ENCODE measurements around the gene LIMS2. TPM values are rescaled to one million over a fixed set of nuclear protein-coding genes. Genes with fewer than 3 reads are reported as not detected.

The LIMS2 gene
- polyA plus RNA-seq, 1 donor (not counting 4 experiments of a cell fraction or from before 2014, with no cell fraction given): not detected

DNA sequence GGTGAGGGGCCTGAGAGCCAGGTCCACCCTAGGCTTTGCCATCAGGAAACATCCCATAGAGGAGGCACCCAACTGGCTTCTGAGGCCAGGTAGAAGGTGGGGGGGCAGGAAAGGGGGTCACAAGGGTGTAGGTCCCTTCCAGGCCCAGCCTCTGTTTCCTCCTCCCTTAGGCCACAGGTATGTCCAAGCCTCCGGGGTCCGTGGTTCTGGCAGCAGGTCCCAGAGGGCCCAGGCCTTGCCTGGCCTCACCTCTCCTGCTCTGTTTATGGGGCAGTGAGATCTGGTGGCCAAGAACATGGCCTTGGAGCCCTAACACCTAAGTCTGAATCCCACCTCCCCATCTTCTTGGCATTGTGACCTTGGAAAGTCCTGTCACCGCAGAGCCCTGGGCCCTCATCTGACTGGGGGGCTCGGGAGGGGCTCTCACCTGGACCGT lies 51.0 kb downstream of the LIMS2 start:
- TF ChIP-seq EZH2 (IDR thresholded peaks at IDR 0.05; ENCODE audit: low read length): no peak
- TF ChIP-seq, protein P1, sequence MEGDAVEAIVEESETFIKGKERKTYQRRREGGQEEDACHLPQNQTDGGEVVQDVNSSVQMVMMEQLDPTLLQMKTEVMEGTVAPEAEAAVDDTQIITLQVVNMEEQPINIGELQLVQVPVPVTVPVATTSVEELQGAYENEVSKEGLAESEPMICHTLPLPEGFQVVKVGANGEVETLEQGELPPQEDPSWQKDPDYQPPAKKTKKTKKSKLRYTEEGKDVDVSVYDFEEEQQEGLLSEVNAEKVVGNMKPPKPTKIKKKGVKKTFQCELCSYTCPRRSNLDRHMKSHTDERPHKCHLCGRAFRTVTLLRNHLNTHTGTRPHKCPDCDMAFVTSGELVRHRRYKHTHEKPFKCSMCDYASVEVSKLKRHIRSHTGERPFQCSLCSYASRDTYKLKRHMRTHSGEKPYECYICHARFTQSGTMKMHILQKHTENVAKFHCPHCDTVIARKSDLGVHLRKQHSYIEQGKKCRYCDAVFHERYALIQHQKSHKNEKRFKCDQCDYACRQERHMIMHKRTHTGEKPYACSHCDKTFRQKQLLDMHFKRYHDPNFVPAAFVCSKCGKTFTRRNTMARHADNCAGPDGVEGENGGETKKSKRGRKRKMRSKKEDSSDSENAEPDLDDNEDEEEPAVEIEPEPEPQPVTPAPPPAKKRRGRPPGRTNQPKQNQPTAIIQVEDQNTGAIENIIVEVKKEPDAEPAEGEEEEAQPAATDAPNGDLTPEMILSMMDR (optimal IDR thresholded peaks at IDR 0.05 in 1 of 3, IDR thresholded peaks at IDR 0.05 in 1 of 3, conservative IDR thresholded peaks at IDR 0.05 in 1 of 3; ENCODE audit: extremely low read depth in 1 of 3, insufficient read depth in 2 of 3, low read length in 3 of 3): no peak
- H2AFZ ChIP-seq (ENCODE audit: control insufficient read depth, low read length): no peak overlapping the region
- no peaks in the 10 kb centered on the region for H3K9me1 ChIP-seq (ENCODE audit: control insufficient read depth, extremely low read depth, insufficient read depth, low read length)
- no peak overlapping the region for H3K27ac ChIP-seq (ENCODE audit: control insufficient read depth, insufficient read depth, low read length)
- no peak overlapping the region for H3K9ac ChIP-seq (ENCODE audit: control insufficient read depth, extremely low read depth, insufficient read depth, low read length)
- H3K4me1 ChIP-seq (ENCODE audit: control insufficient read depth, extremely low read depth, insufficient read depth, low read length): peaks cover 5% of the 10 kb centered on the region
- no peak overlapping the region for H3K4me3 ChIP-seq (ENCODE audit: control insufficient read depth in 2 of 3, extremely low read depth in 1 of 3, insufficient read depth in 2 of 3, low read depth in 1 of 3, low read length in 3 of 3)
- no peaks in the 10 kb centered on the region for H3K9me3 ChIP-seq (ENCODE audit: control insufficient read depth, low read depth, low read length)
- dilution Hi-C loops (cut with MboI; ENCODE audit: extremely low pct_ligation_motif_present, low sequenced_read_pairs): no loop called here
- FAIRE-seq: no peak
- no peaks in the 10 kb centered on the region for H4K20me1 ChIP-seq (ENCODE audit: control insufficient read depth, extremely low read depth, insufficient read depth, low read length)
- H3K79me2 ChIP-seq (ENCODE audit: control insufficient read depth, insufficient read depth, low read length): no peaks in the 10 kb centered on the region
- DNase-seq (ENCODE audit: low read depth, low spot score): no peak
- peaks cover 7% of the 10 kb centered on the region for H3K27me3 ChIP-seq (ENCODE audit: control insufficient read depth, extremely low read depth, insufficient read depth, low read length)
- no peaks in the 10 kb centered on the region for H3K36me3 ChIP-seq (ENCODE audit: control insufficient read depth in 2 of 2, extremely low read depth in 1 of 2, insufficient read depth in 2 of 2, low read length in 2 of 2)
- no peak overlapping the region for H3K4me2 ChIP-seq (ENCODE audit: control insufficient read depth, extremely low read depth, insufficient read depth, low read depth, low read length)

- dilution Hi-C loops (cut with MboI; ENCODE audit: extremely low pct_ligation_motif_present, low sequenced_read_pairs): no loop called here
- H4K20me1 ChIP-seq (ENCODE audit: control insufficient read depth, extremely low read depth, insufficient read depth, low read length): no peaks in the 10 kb centered on the region
- no peaks in the 10 kb centered on the region for H3K79me2 ChIP-seq (ENCODE audit: control insufficient read depth, insufficient read depth, low read length)
- no peak overlapping the region for H3K4me3 ChIP-seq (ENCODE audit: control insufficient read depth in 2 of 3, extremely low read depth in 1 of 3, insufficient read depth in 2 of 3, low read depth in 1 of 3, low read length in 3 of 3)
- H3K4me2 ChIP-seq (ENCODE audit: control insufficient read depth, extremely low read depth, insufficient read depth, low read depth, low read length): no peak overlapping the region
- H3K27ac ChIP-seq (ENCODE audit: control insufficient read depth, insufficient read depth, low read length): no peak overlapping the region
- no peak for DNase-seq (ENCODE audit: low read depth, low spot score)
- H3K9me3 ChIP-seq (ENCODE audit: control insufficient read depth, low read depth, low read length): no peaks in the 10 kb centered on the region
- H3K9me1 ChIP-seq (ENCODE audit: control insufficient read depth, extremely low read depth, insufficient read depth, low read length): no peaks in the 10 kb centered on the region
- no peaks in the 10 kb centered on the region for H3K36me3 ChIP-seq (ENCODE audit: control insufficient read depth in 2 of 2, extremely low read depth in 1 of 2, insufficient read depth in 2 of 2, low read length in 2 of 2)
- H3K4me1 ChIP-seq (ENCODE audit: control insufficient read depth, extremely low read depth, insufficient read depth, low read length): peaks cover 5% of the 10 kb centered on the region
- H3K27me3 ChIP-seq (ENCODE audit: control insufficient read depth, extremely low read depth, insufficient read depth, low read length): peaks cover 7% of the 10 kb centered on the region
- no peak for TF ChIP-seq EZH2 (IDR thresholded peaks at IDR 0.05; ENCODE audit: low read length)
- TF ChIP-seq, protein P1 (optimal IDR thresholded peaks at IDR 0.05 in 1 of 3, IDR thresholded peaks at IDR 0.05 in 1 of 3, conservative IDR thresholded peaks at IDR 0.05 in 1 of 3; ENCODE audit: extremely low read depth in 1 of 3, insufficient read depth in 2 of 3, low read length in 3 of 3): no peak
- no peak for FAIRE-seq
- no peak overlapping the region for H3K9ac ChIP-seq (ENCODE audit: control insufficient read depth, extremely low read depth, insufficient read depth, low read length)
- H2AFZ ChIP-seq (ENCODE audit: control insufficient read depth, low read length): no peak overlapping the region
Measured at GRCh38 chr2:127623388-127624319, 51.7 kb downstream of the LIMS2 start.
